GM12892 (cell line): ENCODE measurements around the gene EEPD1.

Source experiments
- POLR2A ChIP-seq: IDR thresholded peaks from 2 replicates; pipeline ENCODE4 v1.6.1; 2011; ENCODE audit warnings: low read depth, low read length, control low read depth
- POLR2AphosphoS5 ChIP-seq: IDR thresholded peaks from 2 replicates; pipeline ENCODE4 v1.6.1; 2011; ENCODE audit warnings: low read depth, low read length, control low read depth

GRCh38 chr7:36149694-36150452 is 3.2 kb upstream of the EEPD1 start:
- TF ChIP-seq POLR2AphosphoS5 (no peak), POLR2A (no peak)
